GM21515 (cell line): ENCODE data around the gene C9orf152.
"Not testable (repeated sequence)": the region's sequence is repeated elsewhere in the genome, so short reads cannot be mapped to it uniquely, and the experiment has no call there.

Source experiments
- ATAC-seq: cut with Tn5 transposase; IDR thresholded peaks from one replicate; pipeline ENCODE4 v1.9.1; 2021; ENCODE audit not compliant: unreplicated experiment

C9orf152 gene

GRCh38 chr9:110208031-110208430, at the start of gene C9orf152:
Gene C9orf152, minus strand, starts transcription at chr9:110208159. Its CDS starts 580 bp downstream, at chr9:110207579.
- no peak for ATAC-seq

GRCh38 chr9:110257097-110257841, 49.3 kb upstream of the C9orf152 start:
- ATAC-seq: peak; percentile 0

- ATAC-seq: peak; percentile 73
These were observed 48.6 kb upstream of the C9orf152 start, which contains the start of gene TXN for GRCh38 chr9:110256380-110257096. Gene TXN, minus strand, starts transcription at chr9:110256507. Its CDS starts 72 bp downstream, at chr9:110256435.

GRCh38 chr9:110255463-110256379, 47.8 kb upstream of the C9orf152 start:
- peak; percentile 20 for ATAC-seq

DNA sequence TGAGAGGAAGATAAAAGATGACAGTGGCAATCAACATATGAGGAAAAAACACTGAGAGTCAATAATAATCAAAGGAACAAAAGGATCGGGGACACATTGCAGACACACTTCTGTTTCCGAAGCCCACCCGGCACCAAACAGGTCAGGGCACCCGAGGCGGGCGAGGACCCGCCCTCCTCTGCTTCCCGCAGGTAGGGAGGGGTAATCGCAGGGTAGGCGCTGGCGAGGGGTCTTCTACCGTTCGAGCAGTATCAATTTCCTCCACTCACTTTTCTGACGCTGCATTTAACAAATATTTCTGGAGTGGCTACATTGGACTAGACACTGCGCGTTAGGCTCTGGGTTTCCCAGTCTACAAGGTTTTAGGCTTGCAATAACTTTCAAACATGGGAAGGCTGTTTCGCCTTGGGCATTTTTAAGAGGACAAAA, 47.1 kb upstream of the C9orf152 start:
- no peak for ATAC-seq

DNA sequence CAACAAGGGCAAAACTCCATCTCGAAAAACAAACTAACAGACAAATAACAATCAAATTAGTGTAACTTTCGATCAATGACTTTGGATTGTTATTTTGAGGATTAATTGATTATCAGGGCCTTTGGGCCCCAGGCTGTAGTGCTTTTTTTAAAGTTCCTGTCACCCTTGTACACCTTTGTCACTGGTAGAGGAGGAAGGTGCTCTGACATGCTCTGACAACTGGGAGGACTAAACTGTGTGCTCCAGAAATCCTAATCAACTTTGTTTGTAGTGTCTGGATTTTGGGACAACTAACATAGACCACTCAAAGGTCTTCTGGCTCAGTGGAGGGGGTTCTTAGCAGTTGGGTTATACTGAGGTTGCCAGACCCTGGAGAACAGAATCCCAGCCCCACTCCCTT, 46.5 kb upstream of the C9orf152 start:
- no peak for ATAC-seq

DNA sequence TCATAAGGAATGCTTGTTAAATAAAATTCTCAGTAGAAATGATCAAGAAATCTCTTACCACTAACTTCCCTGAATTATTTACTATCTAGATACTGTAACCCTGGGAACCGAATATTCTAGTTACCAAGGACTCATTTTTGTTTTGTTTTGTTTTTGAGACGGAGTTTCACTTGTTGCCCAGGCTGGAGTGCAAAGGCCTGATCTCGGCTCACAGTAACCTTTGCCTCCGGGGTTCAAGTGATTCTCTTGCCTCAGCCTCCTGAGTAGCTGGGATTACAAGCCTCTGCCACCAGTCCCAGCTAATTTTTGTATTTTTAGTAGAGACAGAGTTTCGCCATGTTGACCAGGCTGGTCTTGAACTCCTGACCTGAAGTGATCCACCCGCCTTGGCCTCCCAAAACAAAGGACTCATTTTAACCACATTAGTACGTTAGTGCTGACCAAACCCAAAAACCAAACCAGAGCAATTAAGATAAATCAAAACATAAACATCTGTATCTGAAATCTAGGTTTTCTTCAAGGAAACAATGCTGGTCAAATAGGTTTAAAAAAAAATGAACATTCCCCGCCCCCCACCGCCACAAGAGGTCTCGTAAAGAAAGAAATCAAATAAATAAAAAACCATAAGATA, 44.7 kb upstream of the C9orf152 start:
- no peak for ATAC-seq

- not testable (repeated sequence) for ATAC-seq
These were observed 43.8 kb upstream of the C9orf152 start for GRCh38 chr9:110251770-110252169.

GRCh38 chr9:110251212-110251611, 43.3 kb upstream of the C9orf152 start:
- no peak for ATAC-seq

DNA sequence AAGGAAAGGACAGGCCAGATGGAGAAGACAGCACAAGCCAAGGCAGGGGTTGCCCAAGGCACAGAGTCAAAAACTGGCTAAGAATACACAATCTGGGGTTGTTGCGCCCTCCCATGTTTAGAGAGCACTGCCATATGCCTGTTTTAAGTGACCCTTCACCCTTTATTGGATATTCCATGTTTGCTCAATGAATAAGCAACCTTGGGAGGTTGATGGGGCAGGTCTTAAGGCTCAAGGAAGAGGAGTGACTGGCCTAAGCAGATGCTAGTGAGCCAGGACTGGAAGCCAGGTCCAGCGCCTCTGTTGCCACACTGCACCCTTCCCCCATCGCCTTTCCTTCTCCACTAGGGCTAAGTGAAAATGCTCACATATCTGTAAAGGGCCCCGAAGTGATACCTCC, 41.6 kb upstream of the C9orf152 start:
- ATAC-seq: no peak

GRCh38 chr9:110248361-110248760, 40.4 kb upstream of the C9orf152 start:
- no peak for ATAC-seq

DNA sequence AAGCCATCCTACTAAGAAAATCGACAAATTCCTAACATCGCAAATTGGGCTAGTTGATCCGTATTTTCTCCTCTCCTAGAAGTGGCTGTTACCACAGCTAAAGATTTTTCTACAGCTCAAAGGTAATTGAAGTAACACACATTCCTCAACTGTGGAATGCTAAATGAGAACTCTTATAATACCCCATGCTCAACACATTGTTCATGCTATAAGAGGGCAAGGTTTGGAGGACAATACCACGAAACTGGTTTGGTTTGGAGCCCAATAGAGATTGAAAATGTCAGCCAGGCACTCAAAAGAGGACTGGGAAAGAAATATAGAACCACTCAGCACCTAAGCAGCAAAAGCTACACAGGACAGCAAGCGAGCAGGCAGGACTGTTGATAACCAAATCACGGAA, 38.3 kb upstream of the C9orf152 start:
- ATAC-seq: no peak

DNA sequence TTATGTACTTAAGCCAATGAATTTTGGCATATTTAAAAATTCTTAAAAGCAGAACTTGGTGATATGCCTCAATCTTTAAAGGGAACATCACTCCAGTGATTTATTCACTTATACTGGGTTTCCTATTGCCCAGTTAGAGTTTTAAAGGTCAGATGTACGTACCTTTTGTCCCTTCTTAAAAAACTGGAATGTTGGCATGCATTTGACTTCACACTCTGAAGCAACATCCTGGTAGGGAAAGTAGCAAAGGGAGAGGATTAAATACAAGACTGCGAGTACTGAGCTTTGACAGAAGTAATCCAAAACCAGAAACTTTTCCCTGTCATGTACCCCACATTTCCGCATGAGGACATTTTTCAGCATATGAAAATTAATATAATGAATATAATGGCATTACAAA, 36.7 kb upstream of the C9orf152 start:
- ATAC-seq: no peak

- no peak for ATAC-seq
These were observed 33.9 kb upstream of the C9orf152 start for GRCh38 chr9:110241858-110242321.

GRCh38 chr9:110241260-110241857, 33.4 kb upstream of the C9orf152 start:
- no peak for ATAC-seq

DNA sequence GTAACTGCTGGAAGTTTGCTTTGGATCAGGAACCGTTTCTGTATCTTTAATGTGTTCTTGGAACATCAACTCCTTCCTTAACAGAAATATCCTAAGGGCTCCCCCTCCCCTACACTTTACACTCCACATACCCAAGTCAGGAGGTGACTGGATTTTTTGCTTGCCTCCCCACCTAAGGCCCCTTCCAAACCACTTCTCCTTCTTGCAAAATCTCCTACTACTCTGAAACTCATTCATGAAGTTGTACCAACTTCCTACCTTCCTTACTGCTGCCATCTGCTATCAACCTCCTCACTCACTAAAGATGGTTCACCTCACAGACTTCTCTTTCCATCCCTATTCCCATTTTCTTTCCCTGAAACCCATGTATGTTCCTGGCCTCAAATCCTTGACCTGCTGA, 32.2 kb upstream of the C9orf152 start:
- ATAC-seq: no peak

DNA sequence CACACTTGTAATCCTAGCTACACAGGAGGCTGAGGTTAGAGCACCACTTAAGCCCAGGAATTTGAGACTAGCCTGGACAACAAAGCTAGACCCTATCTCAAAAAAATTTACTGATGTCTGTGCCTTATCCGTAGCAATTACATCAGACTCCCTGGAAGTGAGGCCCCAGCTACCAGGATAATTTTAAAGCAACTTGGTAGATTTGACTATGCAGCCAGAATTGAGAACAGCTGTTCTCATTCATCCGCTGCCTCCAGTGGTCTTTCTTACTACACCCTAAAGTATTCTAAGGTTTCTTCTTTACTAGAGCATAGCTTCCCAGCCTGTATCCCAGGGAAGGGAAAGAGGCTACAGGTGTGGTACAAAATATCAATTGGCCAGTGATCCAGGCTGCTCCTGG, 20.4 kb upstream of the C9orf152 start:
- ATAC-seq: no peak

- ATAC-seq: no peak
These were observed 16.6 kb upstream of the C9orf152 start for GRCh38 chr9:110224583-110224982.

DNA sequence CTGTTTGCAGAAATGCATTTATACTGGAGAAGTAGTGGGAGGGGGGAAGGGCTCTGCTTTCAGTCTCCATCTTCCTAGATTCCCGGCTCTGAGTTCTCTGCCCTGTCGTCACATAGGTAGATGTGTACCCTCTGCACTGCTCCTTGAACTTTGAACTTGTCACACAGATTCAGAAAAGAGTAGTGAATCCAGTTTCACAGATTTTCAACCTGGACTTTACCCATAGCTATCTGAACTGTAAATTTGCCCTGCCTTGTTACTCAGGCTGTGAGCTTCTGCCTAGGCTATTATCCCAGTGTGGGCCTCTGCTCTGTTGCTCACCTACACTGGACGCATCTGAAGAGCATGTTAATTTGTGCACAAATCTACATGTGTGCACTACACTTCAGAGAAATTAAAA, 12.8 kb upstream of the C9orf152 start:
- no peak for ATAC-seq

GRCh38 chr9:110217656-110218099, 9.7 kb upstream of the C9orf152 start:
- no peak for ATAC-seq
